Loucy (cell line): ENCODE data around the gene PKDREJ.

Source experiments
- EZH2phosphoT487 ChIP-seq: fragments of 200-600 bp; IDR thresholded peaks from 2 replicates; pipeline ENCODE4 v1.6.1; 2018; ENCODE audit warnings: antibody characterized with exemption, mild to moderate bottlenecking, moderate library complexity, borderline replicate concordance
- TF ChIP-seq, protein P1 (sequence below): fragments of 200-600 bp; sonication (generic); conservative IDR thresholded peaks from 2 replicates; pipeline ENCODE4 v1.5.1; 2014; ENCODE audit warnings: mild to moderate bottlenecking, antibody characterized with exemption, low read length

DNA sequence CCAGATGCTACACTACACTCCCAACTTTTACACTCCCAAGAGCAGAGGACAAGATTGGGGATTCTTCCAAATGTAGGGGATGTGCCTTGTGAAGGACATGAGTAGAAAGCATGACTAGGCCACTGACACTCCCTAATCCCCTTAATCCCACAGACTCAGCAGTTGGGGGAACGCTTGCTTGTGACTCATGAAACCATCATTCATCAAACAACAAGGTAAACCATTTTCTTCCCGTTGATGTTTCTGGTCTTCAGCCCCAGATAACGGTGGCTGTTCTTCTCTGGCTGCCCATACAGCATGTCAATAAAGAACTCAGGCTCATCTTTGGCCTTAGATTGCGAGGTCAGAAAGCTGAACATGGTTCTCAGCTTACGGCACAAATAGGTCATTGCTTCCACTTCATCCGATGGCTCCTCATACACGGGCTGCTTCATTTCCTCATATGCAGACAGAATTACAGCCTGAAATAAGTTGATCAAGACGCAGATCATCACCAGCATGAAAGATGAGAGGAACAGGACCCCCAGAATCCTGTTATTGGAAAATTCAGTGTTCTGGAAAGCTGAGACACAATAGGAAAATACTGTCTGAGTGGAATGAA lies 6.7 kb downstream of the PKDREJ start:
- TF ChIP-seq, protein P1, sequence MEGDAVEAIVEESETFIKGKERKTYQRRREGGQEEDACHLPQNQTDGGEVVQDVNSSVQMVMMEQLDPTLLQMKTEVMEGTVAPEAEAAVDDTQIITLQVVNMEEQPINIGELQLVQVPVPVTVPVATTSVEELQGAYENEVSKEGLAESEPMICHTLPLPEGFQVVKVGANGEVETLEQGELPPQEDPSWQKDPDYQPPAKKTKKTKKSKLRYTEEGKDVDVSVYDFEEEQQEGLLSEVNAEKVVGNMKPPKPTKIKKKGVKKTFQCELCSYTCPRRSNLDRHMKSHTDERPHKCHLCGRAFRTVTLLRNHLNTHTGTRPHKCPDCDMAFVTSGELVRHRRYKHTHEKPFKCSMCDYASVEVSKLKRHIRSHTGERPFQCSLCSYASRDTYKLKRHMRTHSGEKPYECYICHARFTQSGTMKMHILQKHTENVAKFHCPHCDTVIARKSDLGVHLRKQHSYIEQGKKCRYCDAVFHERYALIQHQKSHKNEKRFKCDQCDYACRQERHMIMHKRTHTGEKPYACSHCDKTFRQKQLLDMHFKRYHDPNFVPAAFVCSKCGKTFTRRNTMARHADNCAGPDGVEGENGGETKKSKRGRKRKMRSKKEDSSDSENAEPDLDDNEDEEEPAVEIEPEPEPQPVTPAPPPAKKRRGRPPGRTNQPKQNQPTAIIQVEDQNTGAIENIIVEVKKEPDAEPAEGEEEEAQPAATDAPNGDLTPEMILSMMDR, result no peak
- TF ChIP-seq EZH2phosphoT487, result no peak
